ENCODE results near the gene DNM1. TPM values are rescaled to one million over a fixed set of nuclear protein-coding genes. Genes with fewer than 3 reads are reported as not detected.

The DNM1 gene
- total RNA-seq, 2 donors from 2014 or later = 2.0 to 7.7 TPM

GRCh38 chr9:128175102-128175563 is 28.0 kb upstream of the DNM1 start:
- Histone ChIP-seq H3K36me3 (peaks cover 15 to 21% of the 10 kb centered on the region in 2 donors), H3K4me3 (no peak overlapping the region), H3K4me1 (replicated peaks) (no peaks in the 10 kb centered on the region), H3K27ac (no peak overlapping the region), H3K9me3 (no peaks in the 10 kb centered on the region), H3K27me3 (replicated peaks; ENCODE audit: insufficient read depth) (no peaks in the 10 kb centered on the region)
- intact Hi-C loops (cut with DNase I) = no loop called here
- no peak for DNase-seq (ENCODE audit: low spot score)
- 78% methylated on average over 8 of the region's 8 CpGs for WGBS
- TF ChIP-seq POLR2AphosphoS5 (IDR thresholded peaks at IDR 0.05) (no peak), CTCF (IDR thresholded peaks at IDR 0.05) (no peak), POLR2A (IDR thresholded peaks at IDR 0.05) (no peak)

DNA sequence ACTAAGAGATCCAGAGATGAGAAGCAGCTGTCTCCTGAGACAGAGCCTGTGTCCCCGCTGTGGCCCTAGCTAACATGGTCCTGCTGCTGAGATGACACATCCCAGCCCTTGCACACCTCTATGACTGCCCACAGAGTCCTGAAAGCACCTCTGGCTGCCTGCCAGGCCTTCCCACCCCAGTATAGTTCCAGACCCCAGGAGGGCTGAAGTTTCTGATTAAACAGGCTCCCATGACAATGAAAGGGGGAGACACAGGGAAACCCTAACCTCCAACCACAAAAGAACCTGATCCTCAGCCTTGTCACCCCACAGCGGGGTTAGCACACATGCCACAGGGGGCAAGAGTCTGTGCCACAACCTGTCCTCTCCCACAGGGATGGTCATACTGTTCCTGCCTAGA is 27.5 kb upstream of the DNM1 start:
- H3K4me1 ChIP-seq (replicated peaks) = no peaks in the 10 kb centered on the region
- DNase-seq (ENCODE audit: low spot score) = no peak
- intact Hi-C loops (cut with DNase I) = no loop called here
- WGBS = 98% methylated on average over 2 of the region's 2 CpGs
- no peak overlapping the region for H3K4me3 ChIP-seq
- no peak overlapping the region for H3K27ac ChIP-seq
- peaks cover 17 to 25% of the 10 kb centered on the region in 2 donors for H3K36me3 ChIP-seq
- no peak for TF ChIP-seq POLR2AphosphoS5 (IDR thresholded peaks at IDR 0.05)
- TF ChIP-seq CTCF (IDR thresholded peaks at IDR 0.05) = no peak
- no peak for TF ChIP-seq POLR2A (IDR thresholded peaks at IDR 0.05)
- no peaks in the 10 kb centered on the region for H3K9me3 ChIP-seq
- H3K27me3 ChIP-seq (replicated peaks; ENCODE audit: insufficient read depth) = no peaks in the 10 kb centered on the region

DNA sequence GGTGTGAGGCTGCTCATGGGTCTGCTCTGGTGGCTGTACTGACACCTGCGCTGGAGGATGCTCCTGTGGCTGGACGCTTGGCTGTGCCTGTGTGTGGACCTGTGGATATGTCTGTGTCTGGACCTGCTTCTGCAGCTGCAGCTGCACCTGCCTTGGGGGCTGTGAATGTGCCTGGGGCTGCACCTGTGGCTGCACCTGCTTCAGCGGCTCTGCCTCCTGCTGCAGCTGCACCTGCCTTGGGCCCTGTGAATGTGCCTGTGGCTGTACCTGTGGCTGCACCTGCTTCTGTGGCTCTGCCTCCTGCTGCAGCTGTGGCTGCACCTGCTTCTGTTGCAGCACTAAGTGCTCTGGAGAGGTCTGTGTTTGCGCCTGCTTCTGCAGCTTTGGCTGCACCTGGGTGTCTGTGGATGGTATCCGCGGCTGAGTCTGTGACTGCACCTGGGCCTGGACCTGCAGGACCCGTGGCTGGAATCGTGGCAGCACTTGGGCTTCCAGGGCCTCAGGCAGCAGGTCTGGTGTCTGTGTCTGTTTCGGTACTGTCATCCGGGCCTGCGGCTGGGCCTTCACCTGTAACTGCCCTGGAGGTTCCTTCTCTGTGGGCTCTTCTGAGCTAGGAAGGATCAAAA is 24.3 kb upstream of the DNM1 start:
- Histone ChIP-seq H3K9me3 (no peaks in the 10 kb centered on the region), H3K27ac (no peak overlapping the region), H3K27me3 (replicated peaks; ENCODE audit: insufficient read depth) (no peaks in the 10 kb centered on the region), H3K4me1 (replicated peaks) (no peaks in the 10 kb centered on the region), H3K4me3 (no peak overlapping the region), H3K36me3 (peaks cover 17 to 25% of the 10 kb centered on the region in 2 donors)
- WGBS = 95% methylated on average over 11 of the region's 11 CpGs
- no peak for DNase-seq (ENCODE audit: low spot score)
- no peak for TF ChIP-seq POLR2A (IDR thresholded peaks at IDR 0.05)
- no peak for TF ChIP-seq CTCF (IDR thresholded peaks at IDR 0.05)
- no peak for TF ChIP-seq POLR2AphosphoS5 (IDR thresholded peaks at IDR 0.05)
- intact Hi-C loops (cut with DNase I) = no loop called here

DNA sequence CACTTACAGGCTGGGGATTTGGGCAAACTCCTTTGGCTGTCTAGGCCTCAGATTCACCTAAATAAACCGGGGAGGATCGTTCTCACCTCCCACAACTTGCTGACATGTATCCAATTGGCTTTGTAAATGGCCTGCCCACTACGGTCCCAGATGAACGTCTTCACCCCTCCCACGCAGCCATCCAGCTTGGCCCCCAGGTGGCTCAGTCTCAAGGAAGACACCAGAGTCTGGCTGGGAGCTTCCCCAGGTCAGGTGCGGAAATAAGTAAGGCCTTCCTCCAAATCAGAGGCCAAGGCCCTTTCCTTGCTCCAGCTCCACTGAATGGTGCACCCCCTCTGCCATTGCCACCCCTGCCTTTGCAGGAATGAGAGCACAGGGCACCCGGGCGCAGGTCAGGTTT is 23.2 kb upstream of the DNM1 start:
- no peak for DNase-seq (ENCODE audit: low spot score)
- peaks cover 18 to 25% of the 10 kb centered on the region in 2 donors for H3K36me3 ChIP-seq
- intact Hi-C loops (cut with DNase I) = no loop called here
- no peak for TF ChIP-seq CTCF (IDR thresholded peaks at IDR 0.05)
- TF ChIP-seq POLR2A (IDR thresholded peaks at IDR 0.05) = no peak
- no peak for TF ChIP-seq POLR2AphosphoS5 (IDR thresholded peaks at IDR 0.05)
- H3K4me3 ChIP-seq = no peak overlapping the region
- no peaks in the 10 kb centered on the region for H3K9me3 ChIP-seq
- WGBS = 95% methylated on average over 8 of the region's 8 CpGs
- no peaks in the 10 kb centered on the region for H3K27me3 ChIP-seq (replicated peaks; ENCODE audit: insufficient read depth)
- no peak overlapping the region for H3K27ac ChIP-seq
- H3K4me1 ChIP-seq (replicated peaks) = no peaks in the 10 kb centered on the region

GRCh38 chr9:128180447-128180846 is 22.7 kb upstream of the DNM1 start:
- DNase-seq (ENCODE audit: low spot score) = no peak
- TF ChIP-seq POLR2AphosphoS5 (IDR thresholded peaks at IDR 0.05) (no peak), CTCF (IDR thresholded peaks at IDR 0.05) (no peak), POLR2A (IDR thresholded peaks at IDR 0.05) (no peak)
- intact Hi-C loops (cut with DNase I) = no loop called here
- Histone ChIP-seq H3K36me3 (peaks cover 23 to 25% of the 10 kb centered on the region in 2 donors), H3K4me3 (no peak overlapping the region), H3K27ac (no peak overlapping the region), H3K9me3 (no peaks in the 10 kb centered on the region), H3K27me3 (replicated peaks; ENCODE audit: insufficient read depth) (no peaks in the 10 kb centered on the region), H3K4me1 (replicated peaks) (no peaks in the 10 kb centered on the region)
- 97% methylated on average over 8 of the region's 8 CpGs for WGBS

Measured in prostate gland (tissue), 2 donors.